Suppressor macrophage treated with lipopolysaccharide for 1 hour (primary cell): Measurements from ENCODE around the gene ACTR8.
"Not testable (repeated sequence)": the region's sequence is repeated elsewhere in the genome, so short reads cannot be mapped to it uniquely, and the experiment has no call there.

ENCODE experiments used
- DNase-seq, 3 donors: peaks; one replicate each; pipeline ENCODE4 v3.0.0-alpha.2; 2020 to 2022

Gene ACTR8, protein sequence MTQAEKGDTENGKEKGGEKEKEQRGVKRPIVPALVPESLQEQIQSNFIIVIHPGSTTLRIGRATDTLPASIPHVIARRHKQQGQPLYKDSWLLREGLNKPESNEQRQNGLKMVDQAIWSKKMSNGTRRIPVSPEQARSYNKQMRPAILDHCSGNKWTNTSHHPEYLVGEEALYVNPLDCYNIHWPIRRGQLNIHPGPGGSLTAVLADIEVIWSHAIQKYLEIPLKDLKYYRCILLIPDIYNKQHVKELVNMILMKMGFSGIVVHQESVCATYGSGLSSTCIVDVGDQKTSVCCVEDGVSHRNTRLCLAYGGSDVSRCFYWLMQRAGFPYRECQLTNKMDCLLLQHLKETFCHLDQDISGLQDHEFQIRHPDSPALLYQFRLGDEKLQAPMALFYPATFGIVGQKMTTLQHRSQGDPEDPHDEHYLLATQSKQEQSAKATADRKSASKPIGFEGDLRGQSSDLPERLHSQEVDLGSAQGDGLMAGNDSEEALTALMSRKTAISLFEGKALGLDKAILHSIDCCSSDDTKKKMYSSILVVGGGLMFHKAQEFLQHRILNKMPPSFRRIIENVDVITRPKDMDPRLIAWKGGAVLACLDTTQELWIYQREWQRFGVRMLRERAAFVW

DNA sequence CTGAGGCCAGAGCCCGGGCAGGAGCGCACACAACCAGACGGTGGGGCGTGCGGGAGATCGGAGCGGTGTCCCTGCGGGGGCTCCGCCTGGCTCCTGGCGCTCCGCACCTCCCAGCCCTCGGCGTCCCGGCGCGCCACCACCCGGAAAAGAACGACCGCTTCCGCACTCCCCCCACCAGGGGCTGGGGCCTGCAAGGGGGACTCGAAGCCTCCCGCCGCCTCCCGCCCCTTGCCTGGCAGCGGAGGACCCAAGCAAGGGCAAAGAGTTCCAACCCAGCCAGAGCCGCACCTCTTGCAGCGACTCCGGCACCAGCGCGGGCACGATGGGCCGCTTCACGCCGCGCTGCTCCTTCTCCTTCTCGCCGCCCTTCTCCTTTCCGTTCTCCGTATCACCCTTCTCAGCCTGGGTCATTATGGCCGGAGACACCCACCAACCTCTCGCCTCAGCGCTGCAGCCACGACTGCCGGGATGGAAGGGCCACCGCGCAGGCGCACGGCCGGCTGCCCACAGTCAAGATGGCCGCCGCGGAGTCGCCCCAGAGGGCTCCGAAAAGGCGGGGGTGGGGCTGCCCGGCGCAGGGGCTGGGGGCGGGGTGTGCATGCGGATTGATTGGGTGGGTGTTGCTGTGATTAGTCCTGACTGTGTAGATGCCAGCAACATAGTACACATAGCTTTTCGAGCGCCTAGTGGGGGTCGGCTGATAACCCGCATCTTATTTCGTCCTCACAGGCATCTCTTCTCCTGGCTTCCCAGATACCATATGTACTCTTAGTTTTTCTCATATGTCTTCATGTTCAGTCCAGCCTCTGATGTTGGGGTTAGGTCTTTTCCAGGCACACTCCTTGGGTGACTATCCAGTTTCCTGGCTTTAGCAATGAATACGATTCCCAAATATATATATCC is at the start of gene ACTR8:
TSS of gene ACTR8 (minus strand) at position 462 of the 903 bp plus-strand sequence. CDS start at position 411, 51 bp downstream.
- DNase-seq: peak; percentile 88 to 94 (median 91)

DNA sequence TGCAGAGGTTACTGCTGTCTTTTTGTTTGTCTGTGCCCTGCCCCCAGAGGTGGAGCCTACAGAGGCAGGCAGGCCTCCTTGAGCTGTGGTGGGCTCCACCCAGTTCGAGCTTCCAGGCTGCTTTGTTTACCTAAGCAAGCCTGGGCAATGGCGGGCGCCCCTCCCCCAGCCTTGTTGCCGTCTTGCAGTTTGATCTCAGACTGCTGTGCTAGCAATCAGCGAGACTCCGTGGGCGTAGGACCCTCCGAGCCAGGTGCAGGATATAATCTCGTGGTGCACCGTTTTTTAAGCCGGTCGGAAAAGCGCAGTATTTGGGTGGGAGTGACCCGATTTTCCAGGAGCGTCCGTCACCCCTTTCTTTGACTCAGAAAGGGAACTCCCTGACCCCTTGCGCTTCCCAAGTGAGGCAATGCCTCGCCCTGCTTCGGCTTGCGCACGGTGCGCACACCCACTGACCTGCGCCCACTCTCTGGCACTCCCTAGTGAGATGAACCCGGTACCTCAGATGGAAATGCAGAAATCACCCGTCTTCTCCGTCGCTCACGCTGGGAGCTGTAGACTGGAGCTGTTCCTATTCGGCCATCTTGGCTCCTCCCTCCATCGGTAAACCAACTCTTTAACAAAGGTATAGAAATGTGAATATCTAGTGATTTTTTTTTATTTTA is 45.4 kb upstream of the ACTR8 start:
- DNase-seq: not testable (repeated sequence)

DNA sequence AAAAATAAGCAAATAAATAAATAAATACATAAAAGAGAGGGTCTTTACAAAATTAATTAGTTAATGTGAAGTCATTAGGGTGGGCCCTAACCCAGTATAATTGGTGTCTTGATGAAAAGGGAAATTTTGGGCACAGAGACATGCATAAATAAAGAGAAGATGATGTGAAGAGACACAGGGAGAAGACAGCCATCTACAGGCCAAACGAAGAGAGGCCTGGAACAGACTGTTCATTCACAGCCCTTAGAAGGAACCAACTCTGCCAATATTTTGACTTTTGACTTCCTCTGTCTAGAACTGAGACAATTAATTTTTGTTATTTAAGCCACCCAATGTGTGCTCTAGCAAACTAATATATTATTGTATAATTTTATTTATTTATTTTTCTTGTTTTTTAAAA is 39.3 kb upstream of the ACTR8 start:
- peak; percentile 32 to 46 (median 43) for DNase-seq

DNA sequence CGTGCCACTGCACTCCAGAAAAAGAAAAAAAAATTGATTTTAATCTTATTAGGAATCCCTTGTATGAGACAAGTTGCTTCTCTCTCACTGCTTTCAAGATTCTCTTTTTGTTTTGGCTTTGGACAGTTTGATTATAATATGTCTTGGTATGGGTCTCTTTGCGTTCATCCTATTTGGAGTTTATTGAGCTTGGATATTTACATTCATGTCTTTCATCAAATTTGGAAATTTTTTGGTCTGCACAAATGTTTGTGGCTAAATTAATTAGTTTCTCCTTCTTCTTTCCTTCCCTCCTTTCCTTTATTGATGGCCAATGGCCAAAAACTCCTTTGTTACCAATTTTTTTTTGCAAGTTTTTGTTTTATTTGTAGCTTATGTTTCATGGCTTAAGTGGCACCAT is 37.8 kb upstream of the ACTR8 start:
- no peak for DNase-seq

DNA sequence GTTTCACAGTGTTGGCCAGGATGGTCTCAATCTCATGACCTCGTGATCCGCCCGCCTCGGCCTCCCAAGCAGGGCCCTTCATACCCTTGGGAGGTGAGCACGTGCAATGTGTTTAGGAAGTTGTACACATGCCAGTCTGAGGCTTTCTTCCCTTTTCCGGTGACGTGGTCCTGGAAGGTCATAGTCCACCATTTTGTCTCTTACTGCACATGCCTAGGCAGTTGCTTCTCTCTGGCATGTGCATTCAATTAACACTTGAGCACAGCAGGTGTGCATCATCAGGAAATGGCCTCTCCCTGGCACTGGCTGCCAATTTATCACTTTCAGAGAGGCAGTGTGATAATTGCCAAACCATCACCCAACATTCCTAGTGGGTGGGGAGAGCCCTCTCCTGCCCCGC is 31.4 kb upstream of the ACTR8 start:
- no peak for DNase-seq

DNA sequence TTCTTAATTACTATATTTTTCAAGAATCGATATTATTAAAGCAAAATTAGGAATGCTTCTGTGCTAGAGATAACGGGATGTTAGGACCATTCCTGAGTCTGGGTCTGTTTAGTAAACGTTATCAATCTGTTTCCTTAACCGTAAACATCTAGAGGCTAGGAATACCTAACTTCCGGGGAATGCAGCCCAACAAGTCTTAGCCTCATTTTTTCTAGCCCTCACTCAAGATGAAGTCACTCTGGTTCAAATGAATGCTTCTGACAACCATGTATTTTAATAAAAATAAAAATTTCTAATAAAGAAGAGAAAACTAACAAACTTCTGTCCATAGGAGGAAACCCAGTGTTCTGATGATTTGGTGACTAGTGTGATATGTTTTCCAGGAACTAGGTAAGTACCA is 20.8 kb upstream of the ACTR8 start:
- no peak for DNase-seq

DNA sequence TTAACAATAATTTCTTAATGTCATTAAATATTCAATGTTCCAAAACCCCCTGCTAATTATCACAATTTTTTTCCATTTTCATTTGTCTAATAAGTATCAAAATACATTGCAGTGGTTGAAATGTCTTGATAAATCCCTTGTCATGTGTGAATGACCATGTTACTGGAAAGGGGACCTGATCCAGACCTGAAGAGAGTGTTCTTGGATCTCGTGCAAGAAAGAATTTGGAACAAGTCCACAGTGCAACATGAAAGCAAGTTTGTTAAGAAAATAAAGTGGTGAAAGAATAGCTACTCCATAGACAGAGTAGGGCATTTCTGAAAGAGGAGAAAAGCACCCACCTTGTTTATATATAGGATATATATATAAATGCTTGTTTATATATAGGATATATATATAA is 20.1 kb upstream of the ACTR8 start:
- DNase-seq: no peak

DNA sequence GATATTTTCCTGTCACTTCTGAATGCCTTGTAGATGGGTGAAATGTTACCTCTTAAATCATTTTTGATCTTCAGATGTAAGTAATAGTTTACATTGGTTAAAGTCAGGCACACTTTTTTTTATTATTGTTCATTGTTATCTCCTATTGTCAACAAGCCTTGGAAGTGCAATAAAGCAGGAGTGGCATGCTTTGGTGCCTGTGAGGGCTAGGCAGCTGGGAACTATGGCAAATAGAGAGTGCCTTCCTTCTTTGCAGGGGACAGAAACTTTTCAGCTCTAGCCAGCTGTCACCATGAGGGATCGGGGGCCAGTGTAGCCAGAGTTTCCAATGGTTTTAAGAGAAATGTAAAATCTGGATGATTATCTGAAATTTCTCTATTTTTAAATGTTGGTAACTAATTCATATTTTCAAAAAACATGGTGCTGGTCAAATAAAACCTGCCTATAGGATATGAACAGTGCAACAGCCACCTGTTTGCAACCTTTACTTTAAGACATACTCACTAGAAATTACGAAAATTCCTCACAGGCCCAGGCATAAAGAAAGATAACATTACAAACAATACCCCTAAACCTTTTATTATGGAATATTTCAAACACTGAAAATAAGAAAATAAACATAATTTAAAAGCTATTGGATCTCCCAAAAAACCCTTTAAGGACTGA is 18.8 kb upstream of the ACTR8 start:
- no peak for DNase-seq

DNA sequence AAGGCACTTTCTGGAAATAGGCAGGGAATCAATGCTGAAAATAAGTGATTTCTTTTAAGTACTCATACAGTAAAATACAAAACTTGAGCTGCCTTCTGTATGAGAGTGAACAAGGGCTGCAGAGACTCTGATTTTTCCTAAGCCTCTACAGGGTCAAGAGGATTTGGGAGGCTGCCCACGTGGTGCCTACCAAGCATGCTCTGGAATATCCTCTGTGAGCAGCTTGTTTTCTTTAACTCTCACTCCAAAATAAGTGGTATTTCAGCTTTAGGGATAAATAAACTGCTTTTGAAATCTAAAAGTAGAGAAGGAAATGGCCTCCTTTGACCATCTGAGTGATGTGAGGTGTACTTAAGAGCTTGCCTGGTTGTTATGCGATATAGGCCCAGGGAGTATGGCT is 17.8 kb upstream of the ACTR8 start:
- no peak for DNase-seq

DNA sequence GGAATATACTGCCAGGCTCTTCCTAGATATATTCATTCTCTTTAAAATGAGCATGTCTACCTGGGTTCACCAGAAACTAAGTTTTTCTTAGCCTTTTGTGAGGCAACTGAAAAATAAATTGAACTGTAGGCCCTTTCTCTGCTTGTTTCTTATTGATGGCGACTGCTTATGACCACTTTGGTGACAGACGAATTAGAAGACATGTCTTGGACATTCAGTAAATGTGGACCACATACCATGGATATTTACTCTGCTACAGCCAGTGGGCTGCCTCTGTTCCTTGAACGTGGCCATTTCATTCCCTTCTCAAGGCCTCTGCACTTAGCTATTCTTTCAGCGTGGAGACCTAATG is 10.3 kb upstream of the ACTR8 start:
- DNase-seq: no peak

DNA sequence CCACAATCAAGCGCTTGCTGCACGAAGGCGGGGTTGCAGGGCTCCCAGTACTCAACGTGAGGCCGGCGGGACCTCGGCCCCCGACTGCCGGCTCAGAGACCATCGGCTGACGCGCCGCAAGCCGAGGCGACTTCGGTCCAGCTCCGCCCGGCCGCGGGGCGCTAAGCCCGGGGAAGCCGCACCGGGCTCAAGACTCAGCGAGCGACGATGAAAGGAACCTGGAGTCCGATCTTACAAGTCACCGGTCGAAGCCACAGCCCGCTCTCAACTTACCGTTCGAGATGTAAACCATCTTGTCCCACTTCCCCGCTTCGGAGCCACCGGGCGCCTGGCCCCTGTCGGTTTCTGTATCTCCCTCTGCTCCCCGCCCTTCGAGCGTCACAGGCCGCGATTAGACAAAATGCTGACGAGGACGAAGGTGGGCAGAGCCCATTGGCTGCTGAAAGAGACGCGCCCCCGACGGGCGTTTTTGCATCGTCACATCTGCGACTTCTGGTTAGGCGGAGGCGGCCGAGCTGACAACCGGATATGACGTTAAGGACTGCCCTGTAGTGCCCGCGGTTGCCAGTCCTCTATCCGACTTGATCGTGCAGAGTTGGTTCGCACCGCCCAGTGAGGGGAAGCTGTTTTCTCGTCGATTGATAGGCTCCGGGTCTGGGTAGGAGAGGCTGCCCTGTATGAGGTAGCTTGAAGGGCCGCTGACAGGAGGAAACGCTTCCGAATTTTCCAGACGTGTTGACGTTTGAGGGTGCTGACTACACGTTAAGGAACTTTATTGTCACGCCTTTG is 9.7 kb upstream of the ACTR8 start, which contains the start of gene SELENOK:
TSS of gene SELENOK (minus strand) at position 363 of the 789 bp plus-strand sequence.
- peak; percentile 99 to 100 (median 100) for DNase-seq

DNA sequence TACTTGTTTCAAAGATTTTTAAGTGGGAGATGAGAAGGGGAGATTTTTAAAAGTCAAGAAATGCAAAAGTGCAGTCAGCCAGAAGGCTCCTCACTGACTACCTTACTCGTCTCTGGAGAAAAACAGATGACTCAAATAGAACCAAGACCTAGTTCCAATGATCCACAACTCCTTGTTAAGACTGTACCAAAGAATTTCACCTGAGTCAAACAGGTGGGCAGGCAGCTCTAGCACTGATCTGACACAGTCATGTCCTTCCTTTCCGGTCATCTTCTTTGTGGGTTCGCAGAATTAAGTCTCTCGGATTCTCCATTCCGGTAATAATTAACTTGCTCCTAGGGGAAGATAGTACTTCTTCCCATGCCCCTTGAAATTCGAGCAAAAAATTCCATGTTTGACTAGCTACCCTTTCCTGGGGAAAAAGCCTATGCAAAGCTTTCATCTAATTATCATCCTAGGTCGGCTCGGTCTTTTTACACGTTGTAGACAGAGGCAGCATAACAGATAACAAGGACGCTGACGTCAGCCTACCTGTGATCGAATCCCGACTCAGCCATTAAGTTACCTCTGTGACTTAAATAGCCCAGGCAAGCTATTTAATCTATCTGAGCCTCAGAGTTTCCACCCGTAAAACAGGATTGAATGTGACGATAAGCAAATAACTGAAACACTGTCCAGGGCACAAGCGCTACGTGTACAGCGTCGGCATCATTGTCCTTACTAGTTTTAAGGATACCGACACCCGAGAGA is 8.9 kb upstream of the ACTR8 start:
- DNase-seq: no peak

DNA sequence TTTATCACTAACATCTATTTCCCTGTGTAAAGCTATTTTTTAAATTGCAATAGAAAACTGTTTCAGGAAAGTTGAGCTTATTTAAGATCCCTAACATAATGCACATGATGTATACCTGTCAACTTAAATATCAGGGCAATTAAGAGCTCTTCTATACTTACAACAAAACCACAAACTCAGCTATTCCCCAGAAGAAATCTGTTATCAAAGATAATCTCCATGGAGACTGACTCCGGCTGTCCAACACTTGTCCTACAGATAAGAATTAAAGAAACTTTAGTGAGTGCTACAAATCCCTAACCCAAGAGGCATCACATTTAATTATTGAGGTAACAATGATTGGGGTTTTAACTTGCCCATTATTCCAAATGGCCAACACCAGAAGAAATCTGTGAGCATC is 6.3 kb upstream of the ACTR8 start:
- DNase-seq: no peak

DNA sequence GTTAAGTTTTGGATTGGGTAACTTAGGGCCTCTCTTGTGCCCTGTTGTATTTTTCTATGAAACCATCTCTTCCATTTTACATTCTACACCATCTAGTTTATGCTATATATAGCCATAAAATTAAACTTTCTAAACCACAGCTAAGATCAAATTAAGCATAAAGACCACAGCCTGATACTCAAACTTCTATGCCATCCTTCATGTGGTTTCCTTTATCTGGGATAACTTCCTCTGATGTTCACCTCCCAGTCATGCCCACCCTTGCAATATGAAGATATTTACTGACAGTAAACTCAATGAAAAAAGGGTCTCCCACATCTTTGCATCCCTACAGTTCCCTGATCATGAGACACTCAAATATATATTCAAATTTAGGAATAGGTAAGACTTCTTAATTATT is 5.5 kb upstream of the ACTR8 start:
- DNase-seq: no peak

DNA sequence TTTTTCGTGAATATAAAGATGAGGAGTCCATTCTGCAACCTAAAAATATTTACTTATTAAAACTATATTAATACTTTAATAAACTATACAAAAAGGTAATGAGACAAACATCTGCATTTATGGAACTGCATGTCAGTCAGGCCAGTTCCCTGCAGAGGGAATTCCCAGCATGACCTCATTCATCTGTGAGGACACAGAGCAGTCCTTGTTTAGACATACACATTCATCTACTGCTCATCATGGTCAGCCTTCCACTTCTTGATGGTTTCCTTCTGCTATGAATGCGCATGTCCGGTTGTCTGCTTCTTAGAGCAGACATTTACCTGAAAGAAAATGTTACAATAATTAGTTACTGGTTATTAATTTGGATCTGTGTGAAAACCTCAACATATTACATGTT is 3.3 kb upstream of the ACTR8 start:
- DNase-seq: peak; percentile 67 to 83 (median 77)

DNA sequence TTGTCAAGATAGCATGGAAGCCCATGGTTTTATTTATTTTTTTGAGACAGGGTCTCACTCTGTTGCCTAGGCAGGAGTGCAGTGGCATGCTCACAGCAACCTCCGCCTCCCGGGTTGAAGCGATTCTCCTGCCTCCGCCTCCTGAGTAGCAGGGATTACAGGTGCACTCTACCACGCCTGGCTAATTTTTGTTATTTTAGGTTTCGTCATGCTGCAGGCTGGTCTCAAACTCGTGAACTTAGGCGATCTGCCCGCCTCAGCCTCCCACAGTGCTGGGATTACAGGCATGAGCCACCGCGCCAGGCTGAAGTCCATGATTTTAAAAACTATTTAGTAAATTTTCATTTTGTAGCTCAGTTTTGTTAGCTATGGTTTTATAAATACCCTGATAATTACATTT is 2.7 kb upstream of the ACTR8 start:
- no peak for DNase-seq

DNA sequence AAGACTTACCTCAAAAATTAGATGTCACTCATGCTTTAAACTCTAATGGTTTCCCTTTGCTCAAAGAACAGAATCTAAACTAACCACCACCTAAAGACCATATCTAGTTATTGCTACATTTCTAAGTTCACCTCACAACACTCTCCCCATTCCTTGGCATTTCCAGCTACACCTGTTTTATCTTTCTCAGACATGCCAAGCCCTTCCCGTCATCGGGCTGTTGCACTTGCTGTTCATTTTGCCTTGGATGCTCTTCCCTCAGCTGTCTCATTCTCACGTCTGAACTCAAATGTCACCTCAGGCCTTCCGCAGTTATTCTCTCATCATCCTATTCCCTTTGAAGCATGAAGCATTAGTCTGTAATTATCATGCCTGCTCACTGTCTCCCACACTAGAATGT is 1.1 kb upstream of the ACTR8 start:
- no peak for DNase-seq

DNA sequence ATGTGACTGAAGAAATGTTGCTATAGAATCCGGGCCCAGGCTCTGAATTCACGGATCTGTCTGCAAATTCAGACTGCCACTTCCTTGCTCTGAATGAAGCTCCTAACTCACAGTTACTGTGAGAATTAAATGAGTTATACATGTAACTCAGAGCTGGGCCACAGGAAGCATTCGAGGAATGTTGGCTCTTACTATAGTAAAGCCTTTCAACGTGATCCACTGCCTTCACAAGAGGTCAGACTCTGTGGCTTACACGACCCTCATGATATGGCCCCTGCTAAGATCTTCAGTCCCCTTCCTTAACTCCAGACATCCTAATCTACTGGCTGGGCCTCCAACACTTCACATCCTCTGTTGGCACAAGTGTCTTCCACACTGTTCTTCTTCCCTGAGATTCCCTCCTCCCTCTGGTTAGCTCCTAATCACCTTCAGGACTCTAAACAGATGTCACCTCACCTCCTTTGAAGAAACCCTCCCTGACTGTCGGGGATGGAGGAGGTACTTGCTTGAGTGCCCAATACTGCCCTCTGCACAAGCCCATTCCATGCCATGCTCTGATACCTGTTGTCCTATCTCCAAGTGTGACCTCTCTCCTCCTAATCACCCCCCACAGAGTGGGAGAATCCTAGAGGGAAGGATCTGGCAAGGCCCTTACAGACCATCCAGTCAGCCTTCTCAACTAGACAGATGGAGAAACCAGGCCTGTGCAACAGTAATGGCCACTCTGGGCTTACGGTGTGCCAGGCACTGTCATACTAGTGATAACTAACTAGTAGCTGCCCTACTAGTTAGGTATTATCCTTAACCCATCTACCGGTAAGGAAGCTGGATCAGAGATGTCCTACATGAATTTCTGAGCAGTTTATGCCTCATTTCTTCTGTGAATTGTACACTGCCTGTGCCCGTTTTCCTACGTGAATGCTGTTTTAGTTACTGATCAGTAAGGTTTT is 1.3 kb downstream of the ACTR8 start:
- no peak for DNase-seq

DNA sequence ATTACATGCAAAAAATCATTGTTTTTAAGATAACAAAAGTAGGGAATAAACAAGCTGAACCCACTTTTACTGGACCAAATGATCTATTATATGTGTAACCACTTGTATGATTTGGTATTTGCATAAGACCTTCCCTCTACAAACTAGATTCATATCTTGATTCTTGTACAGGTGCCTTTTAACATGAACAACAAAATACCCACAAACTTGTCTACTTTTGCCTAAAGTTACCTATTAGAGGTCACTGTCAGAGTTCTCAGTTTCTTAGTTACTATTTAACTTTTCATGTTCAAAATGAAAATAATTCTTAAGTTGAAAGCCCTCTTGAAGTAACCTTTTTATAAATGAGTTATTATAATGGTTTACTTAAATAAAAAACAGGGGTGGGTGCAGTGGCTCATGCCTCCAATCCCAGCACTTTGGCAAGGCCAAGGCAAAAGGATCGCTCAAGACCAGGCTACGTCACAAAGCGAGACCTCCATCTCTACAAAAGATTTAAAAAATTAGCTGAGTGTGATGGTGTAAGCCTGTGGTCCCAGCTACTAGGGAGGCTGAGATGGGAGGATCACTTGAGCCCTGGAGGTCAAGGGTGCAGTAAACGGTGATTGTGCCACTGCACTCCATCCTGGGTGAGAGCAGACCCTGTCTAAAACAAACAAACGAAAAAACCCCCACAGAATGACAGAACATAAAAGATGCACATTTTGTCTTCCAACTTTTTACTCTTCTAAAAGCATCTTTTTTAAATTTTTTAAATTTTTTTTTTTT is 16.0 kb downstream of the ACTR8 start:
- DNase-seq: no peak
